Endothelial cell of umbilical vein (primary cell): ENCODE data around the gene DDX59.

ENCODE experiments used
- EZH2 ChIP-seq: IDR thresholded peaks from 2 replicates; pipeline ENCODE4 v1.6.1; 2012; ENCODE audit warnings: borderline replicate concordance, low read depth, mild to moderate bottlenecking, moderate library complexity, low read length, inconsistent platforms; ENCODE audit not compliant: severe bottlenecking
- GATA2 ChIP-seq: IDR thresholded peaks from 2 replicates; pipeline ENCODE4 v1.7.0; 2011; ENCODE audit warnings: low read depth, mild to moderate bottlenecking, moderate library complexity, mixed read lengths, low read length; ENCODE audit not compliant: insufficient read length, insufficient read depth
- JUN ChIP-seq: IDR thresholded peaks from 2 replicates; pipeline ENCODE4 v1.6.1; 2011; ENCODE audit warnings: borderline replicate concordance, low read depth; ENCODE audit not compliant: insufficient read length, insufficient read depth
- MYC ChIP-seq: IDR thresholded peaks from one replicate; pipeline ENCODE4 v1.6.1; 2011; ENCODE audit warnings: mild to moderate bottlenecking, low read depth, low read length
- POLR2A ChIP-seq: IDR thresholded peaks from 2 replicates; pipeline ENCODE4 v1.6.1; 2012; ENCODE audit warnings: low read depth, mild to moderate bottlenecking, control low read depth, low read length
- POLR2AphosphoS5 ChIP-seq: IDR thresholded peaks from 2 replicates; pipeline ENCODE4 v1.6.1; 2012; ENCODE audit warnings: low read depth, mild to moderate bottlenecking, control low read depth, low read length, moderate library complexity; ENCODE audit not compliant: insufficient read depth
- TF ChIP-seq, protein P1 (sequence below), 2 donors: IDR thresholded peaks; 1 replicate in 1 of 2; 2 replicates in 1 of 2; pipeline ENCODE4 v1.5.1; 2011; ENCODE audit warnings: low read length in 2 of 2, mild to moderate bottlenecking in 2 of 2, moderate library complexity in 2 of 2, control low read depth in 1 of 2, inconsistent platforms in 1 of 2, low read depth in 1 of 2; ENCODE audit not compliant: insufficient read depth in 1 of 2; ENCODE audit errors: extremely low read depth in 1 of 2
- TF ChIP-seq, protein P2 (sequence below): IDR thresholded peaks from 2 replicates; pipeline ENCODE4 v1.6.1; 2011; ENCODE audit not compliant: insufficient read depth, insufficient read length

DNA sequence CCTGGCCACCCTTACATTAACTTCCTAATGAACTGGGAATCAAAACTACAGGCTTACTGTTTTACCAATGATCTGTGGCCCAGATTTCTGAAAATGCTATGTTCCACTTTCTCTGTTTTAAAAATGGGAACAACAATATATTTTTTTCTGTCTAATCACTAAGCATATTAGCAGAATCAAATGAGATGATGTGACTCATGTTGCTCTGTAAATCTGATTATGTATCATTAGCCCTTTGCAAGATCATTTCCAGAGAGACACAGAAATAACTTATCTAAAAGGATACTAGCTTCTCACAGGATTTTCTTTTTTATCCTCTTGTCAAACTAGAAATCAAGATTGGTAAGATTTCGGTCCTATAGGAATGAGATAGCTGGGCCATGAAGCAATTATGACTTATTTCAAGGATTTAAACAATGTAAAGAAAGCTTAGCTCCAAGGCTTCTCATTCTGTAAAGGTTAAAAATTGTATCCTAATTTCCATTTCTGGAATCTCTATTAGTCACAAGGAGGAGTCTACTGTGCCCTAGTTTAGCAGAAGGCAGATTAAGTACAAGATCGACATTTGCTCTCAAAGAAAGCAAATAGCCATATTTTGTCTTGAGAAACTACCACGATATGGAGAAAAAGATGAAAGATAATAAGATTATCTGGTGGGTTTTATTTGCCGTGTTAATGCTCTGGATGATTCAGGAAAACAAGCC is 36.6 kb upstream of the DDX59 start:
- TF ChIP-seq, protein P1, sequence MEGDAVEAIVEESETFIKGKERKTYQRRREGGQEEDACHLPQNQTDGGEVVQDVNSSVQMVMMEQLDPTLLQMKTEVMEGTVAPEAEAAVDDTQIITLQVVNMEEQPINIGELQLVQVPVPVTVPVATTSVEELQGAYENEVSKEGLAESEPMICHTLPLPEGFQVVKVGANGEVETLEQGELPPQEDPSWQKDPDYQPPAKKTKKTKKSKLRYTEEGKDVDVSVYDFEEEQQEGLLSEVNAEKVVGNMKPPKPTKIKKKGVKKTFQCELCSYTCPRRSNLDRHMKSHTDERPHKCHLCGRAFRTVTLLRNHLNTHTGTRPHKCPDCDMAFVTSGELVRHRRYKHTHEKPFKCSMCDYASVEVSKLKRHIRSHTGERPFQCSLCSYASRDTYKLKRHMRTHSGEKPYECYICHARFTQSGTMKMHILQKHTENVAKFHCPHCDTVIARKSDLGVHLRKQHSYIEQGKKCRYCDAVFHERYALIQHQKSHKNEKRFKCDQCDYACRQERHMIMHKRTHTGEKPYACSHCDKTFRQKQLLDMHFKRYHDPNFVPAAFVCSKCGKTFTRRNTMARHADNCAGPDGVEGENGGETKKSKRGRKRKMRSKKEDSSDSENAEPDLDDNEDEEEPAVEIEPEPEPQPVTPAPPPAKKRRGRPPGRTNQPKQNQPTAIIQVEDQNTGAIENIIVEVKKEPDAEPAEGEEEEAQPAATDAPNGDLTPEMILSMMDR (IDR thresholded peaks at IDR 0.05; ENCODE audit: extremely low read depth in 1 of 2, insufficient read depth in 1 of 2, low read depth in 1 of 2, low read length in 2 of 2): no peak
- TF ChIP-seq EZH2 (no peak), POLR2A (no peak), JUN (no peak), GATA2 (no peak), POLR2AphosphoS5 (no peak), MYC (no peak)
- TF ChIP-seq, protein P2, sequence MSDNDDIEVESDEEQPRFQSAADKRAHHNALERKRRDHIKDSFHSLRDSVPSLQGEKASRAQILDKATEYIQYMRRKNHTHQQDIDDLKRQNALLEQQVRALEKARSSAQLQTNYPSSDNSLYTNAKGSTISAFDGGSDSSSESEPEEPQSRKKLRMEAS: no peak
